Stimulated activated CD8-positive, alpha-beta memory T cell treated with anti-CD3 and anti-CD28 coated beads, Interleukin-15, amount 100 ng/mL, for 48 hours (primary cell): ENCODE measurements around the gene RASGRF2.

Experiments
- DNase-seq, 2 donors: peaks; one replicate each; pipeline ENCODE4 v3.0.0-alpha.2; 2020; ENCODE audit warnings: low read depth in 2 of 2

Gene RASGRF2

GRCh38 chr5:81205058-81205457 lies 244.9 kb downstream of the RASGRF2 start:
- no peak for DNase-seq

GRCh38 chr5:81207009-81207408 lies 246.8 kb downstream of the RASGRF2 start:
- no peak for DNase-seq

GRCh38 chr5:81208904-81209303 lies 248.7 kb downstream of the RASGRF2 start:
- DNase-seq, result no peak

- no peak for DNase-seq
Observed at GRCh38 chr5:81209386-81209785, 249.2 kb downstream of the RASGRF2 start.

- DNase-seq, result peak in 1 of 2 donors; percentile 34
Observed at GRCh38 chr5:81209869-81210493, 249.8 kb downstream of the RASGRF2 start.

- DNase-seq, result no peak
Observed at GRCh38 chr5:81212211-81212751, 252.1 kb downstream of the RASGRF2 start.

- no peak for DNase-seq
Observed at GRCh38 chr5:81213070-81213469, 252.9 kb downstream of the RASGRF2 start.

GRCh38 chr5:81214848-81215247 lies 254.7 kb downstream of the RASGRF2 start:
- DNase-seq, result no peak

GRCh38 chr5:81216152-81216551 lies 256.0 kb downstream of the RASGRF2 start:
- DNase-seq, result no peak

- DNase-seq, result no peak
Observed at GRCh38 chr5:81219389-81219788, 259.2 kb downstream of the RASGRF2 start.

GRCh38 chr5:81222285-81222684 lies 262.1 kb downstream of the RASGRF2 start:
- no peak for DNase-seq

GRCh38 chr5:81225463-81225862 lies 265.3 kb downstream of the RASGRF2 start:
- DNase-seq, result no peak

GRCh38 chr5:81226286-81226685 lies 266.1 kb downstream of the RASGRF2 start:
- DNase-seq, result no peak

- DNase-seq, result no peak
Observed at GRCh38 chr5:81226949-81227348, 266.8 kb downstream of the RASGRF2 start.

- DNase-seq, result no peak
Observed at GRCh38 chr5:81228084-81228483, 267.9 kb downstream of the RASGRF2 start.

- no peak for DNase-seq
Observed at GRCh38 chr5:81230416-81230815, 270.3 kb downstream of the RASGRF2 start.

- DNase-seq, result no peak
Observed at GRCh38 chr5:81232464-81233079, 272.4 kb downstream of the RASGRF2 start.

- no peak for DNase-seq
Observed at GRCh38 chr5:81233080-81233634, 273.0 kb downstream of the RASGRF2 start, which contains the start of gene CKMT2. Gene CKMT2 (plus strand): TSS chr5:81233322. CDS start chr5:81251133, 17,811 bp downstream.

GRCh38 chr5:81234299-81234698 lies 274.1 kb downstream of the RASGRF2 start:
- no peak for DNase-seq

- DNase-seq, result no peak
Observed at GRCh38 chr5:81234801-81235200, 274.6 kb downstream of the RASGRF2 start.

- no peak for DNase-seq
Observed at GRCh38 chr5:81235287-81236072, 275.3 kb downstream of the RASGRF2 start.

- no peak for DNase-seq
Observed at GRCh38 chr5:81238460-81238859, 278.3 kb downstream of the RASGRF2 start.
